Measurements from ENCODE around the gene THY1. TPM values are rescaled to one million over a fixed set of nuclear protein-coding genes. Genes with fewer than 3 reads are reported as not detected.
A peak's percentile ranks its signal among the peaks of the same experiment; 100 is the strongest.

Gene THY1
- total RNA-seq, 1 donor from 2014 or later, result 49.2 TPM

GRCh38 chr11:119373059-119373920 lies 49.7 kb downstream of the THY1 start:
- Histone ChIP-seq H3K4me2 (no peak overlapping the region), H3K27me3 (no peaks in the 10 kb centered on the region), H2AFZ (replicated peaks) (no peak overlapping the region), H4K20me1 (ENCODE audit: low read depth) (peaks cover 3% of the 10 kb centered on the region), H3K9me3 (ENCODE audit: low read depth) (no peaks in the 10 kb centered on the region), H3F3A (ENCODE audit: low read depth) (peaks cover 37% of the 10 kb centered on the region), H3K27ac (no peak overlapping the region), H3K4me1 (peaks cover 60% of the 10 kb centered on the region), H3K36me3 (no peaks in the 10 kb centered on the region), H3K4me3 (no peak overlapping the region), H3K9ac (no peak overlapping the region), H3K79me2 (ENCODE audit: low read depth) (no peaks in the 10 kb centered on the region)
- Mint-ChIP-seq H3K27me3 (ENCODE audit: insufficient read depth, low read depth) (peaks cover 15% of the 10 kb centered on the region), H3K4me3 (no peak overlapping the region), H3K27ac (no peak overlapping the region), H3K4me1 (peaks cover 67% of the 10 kb centered on the region), H3K9me3 (no peaks in the 10 kb centered on the region), H3K36me3 (no peaks in the 10 kb centered on the region)
- DNase-seq (ENCODE audit: low spot score), result no peak
- TF ChIP-seq EZH2phosphoT487 (IDR thresholded peaks at IDR 0.05) (no peak), EZH2 (IDR thresholded peaks at IDR 0.05) (no peak)
- TF ChIP-seq, protein P1, sequence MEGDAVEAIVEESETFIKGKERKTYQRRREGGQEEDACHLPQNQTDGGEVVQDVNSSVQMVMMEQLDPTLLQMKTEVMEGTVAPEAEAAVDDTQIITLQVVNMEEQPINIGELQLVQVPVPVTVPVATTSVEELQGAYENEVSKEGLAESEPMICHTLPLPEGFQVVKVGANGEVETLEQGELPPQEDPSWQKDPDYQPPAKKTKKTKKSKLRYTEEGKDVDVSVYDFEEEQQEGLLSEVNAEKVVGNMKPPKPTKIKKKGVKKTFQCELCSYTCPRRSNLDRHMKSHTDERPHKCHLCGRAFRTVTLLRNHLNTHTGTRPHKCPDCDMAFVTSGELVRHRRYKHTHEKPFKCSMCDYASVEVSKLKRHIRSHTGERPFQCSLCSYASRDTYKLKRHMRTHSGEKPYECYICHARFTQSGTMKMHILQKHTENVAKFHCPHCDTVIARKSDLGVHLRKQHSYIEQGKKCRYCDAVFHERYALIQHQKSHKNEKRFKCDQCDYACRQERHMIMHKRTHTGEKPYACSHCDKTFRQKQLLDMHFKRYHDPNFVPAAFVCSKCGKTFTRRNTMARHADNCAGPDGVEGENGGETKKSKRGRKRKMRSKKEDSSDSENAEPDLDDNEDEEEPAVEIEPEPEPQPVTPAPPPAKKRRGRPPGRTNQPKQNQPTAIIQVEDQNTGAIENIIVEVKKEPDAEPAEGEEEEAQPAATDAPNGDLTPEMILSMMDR (IDR thresholded peaks at IDR 0.05), result no peak

- TF ChIP-seq, protein P1 (IDR thresholded peaks at IDR 0.05), result no peak
- TF ChIP-seq EZH2phosphoT487 (IDR thresholded peaks at IDR 0.05) (no peak), EZH2 (IDR thresholded peaks at IDR 0.05) (no peak)
- Histone ChIP-seq H3K4me2 (no peak overlapping the region), H3K4me1 (peaks cover 52% of the 10 kb centered on the region), H3K4me3 (no peak overlapping the region), H2AFZ (replicated peaks) (no peak overlapping the region), H4K20me1 (ENCODE audit: low read depth) (no peaks in the 10 kb centered on the region), H3K79me2 (ENCODE audit: low read depth) (no peaks in the 10 kb centered on the region), H3K27ac (no peak overlapping the region), H3K27me3 (no peaks in the 10 kb centered on the region), H3K9me3 (ENCODE audit: low read depth) (no peaks in the 10 kb centered on the region), H3K36me3 (no peaks in the 10 kb centered on the region), H3F3A (ENCODE audit: low read depth) (peaks cover 28% of the 10 kb centered on the region), H3K9ac (no peak overlapping the region)
- H3K27ac Mint-ChIP-seq, result peak overlapping the region; percentile 75
- no peaks in the 10 kb centered on the region for H3K36me3 Mint-ChIP-seq
- no peak overlapping the region for H3K4me3 Mint-ChIP-seq
- peaks cover 15% of the 10 kb centered on the region for H3K27me3 Mint-ChIP-seq (ENCODE audit: insufficient read depth, low read depth)
- peaks cover 69% of the 10 kb centered on the region for H3K4me1 Mint-ChIP-seq
- DNase-seq (ENCODE audit: low spot score), result no peak
- no peaks in the 10 kb centered on the region for H3K9me3 Mint-ChIP-seq
Measured at GRCh38 chr11:119372260-119373058, 50.5 kb downstream of the THY1 start.

GRCh38 chr11:119371778-119372182 lies 51.2 kb downstream of the THY1 start:
- Histone ChIP-seq H3K4me3 (no peak overlapping the region), H3K4me1 (peaks cover 45% of the 10 kb centered on the region), H3K27ac (no peak overlapping the region), H3K9me3 (ENCODE audit: low read depth) (no peaks in the 10 kb centered on the region), H3K4me2 (no peak overlapping the region), H4K20me1 (ENCODE audit: low read depth) (no peaks in the 10 kb centered on the region), H3K36me3 (no peaks in the 10 kb centered on the region), H3K9ac (no peak overlapping the region), H2AFZ (replicated peaks) (no peak overlapping the region), H3K79me2 (ENCODE audit: low read depth) (no peaks in the 10 kb centered on the region), H3F3A (ENCODE audit: low read depth) (peaks cover 21% of the 10 kb centered on the region), H3K27me3 (no peaks in the 10 kb centered on the region)
- Mint-ChIP-seq H3K27ac (peak overlapping the region; percentile 75), H3K36me3 (no peaks in the 10 kb centered on the region), H3K4me1 (peaks cover 76% of the 10 kb centered on the region), H3K4me3 (peak overlapping the region; percentile 17), H3K9me3 (no peaks in the 10 kb centered on the region), H3K27me3 (ENCODE audit: insufficient read depth, low read depth) (peaks cover 13% of the 10 kb centered on the region)
- DNase-seq (ENCODE audit: low spot score), result no peak
- no peak for TF ChIP-seq EZH2 (IDR thresholded peaks at IDR 0.05)
- TF ChIP-seq, protein P1 (IDR thresholded peaks at IDR 0.05), result peak; percentile 11

Measured in neural progenitor cell (in vitro differentiated cells).